Measurements from ENCODE around the gene CWC25. TPM values are rescaled to one million over a fixed set of nuclear protein-coding genes. Genes with fewer than 3 reads are reported as not detected.

The CWC25 gene
- total RNA-seq, 1 donor from 2014 or later, result 9.6 TPM

- H3K4me3 ChIP-seq (ENCODE audit: low read depth, low read length), result peak within 1 kb of the TSS; percentile 99
- DNase-seq (ENCODE audit: low read depth), result peak; percentile 98
- TF ChIP-seq, protein P1, sequence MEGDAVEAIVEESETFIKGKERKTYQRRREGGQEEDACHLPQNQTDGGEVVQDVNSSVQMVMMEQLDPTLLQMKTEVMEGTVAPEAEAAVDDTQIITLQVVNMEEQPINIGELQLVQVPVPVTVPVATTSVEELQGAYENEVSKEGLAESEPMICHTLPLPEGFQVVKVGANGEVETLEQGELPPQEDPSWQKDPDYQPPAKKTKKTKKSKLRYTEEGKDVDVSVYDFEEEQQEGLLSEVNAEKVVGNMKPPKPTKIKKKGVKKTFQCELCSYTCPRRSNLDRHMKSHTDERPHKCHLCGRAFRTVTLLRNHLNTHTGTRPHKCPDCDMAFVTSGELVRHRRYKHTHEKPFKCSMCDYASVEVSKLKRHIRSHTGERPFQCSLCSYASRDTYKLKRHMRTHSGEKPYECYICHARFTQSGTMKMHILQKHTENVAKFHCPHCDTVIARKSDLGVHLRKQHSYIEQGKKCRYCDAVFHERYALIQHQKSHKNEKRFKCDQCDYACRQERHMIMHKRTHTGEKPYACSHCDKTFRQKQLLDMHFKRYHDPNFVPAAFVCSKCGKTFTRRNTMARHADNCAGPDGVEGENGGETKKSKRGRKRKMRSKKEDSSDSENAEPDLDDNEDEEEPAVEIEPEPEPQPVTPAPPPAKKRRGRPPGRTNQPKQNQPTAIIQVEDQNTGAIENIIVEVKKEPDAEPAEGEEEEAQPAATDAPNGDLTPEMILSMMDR (conservative IDR thresholded peaks at IDR 0.05; ENCODE audit: low read depth, low read length), result no peak
Measured at GRCh38 chr17:38752308-38753070, 72.6 kb downstream of the CWC25 start, which contains the start of gene PSMB3. Gene PSMB3 (plus strand): TSS chr17:38752741. CDS start chr17:38752827, 86 bp downstream.

- H3K4me3 ChIP-seq (ENCODE audit: low read depth, low read length), result peak overlapping the region; percentile 99
- TF ChIP-seq, protein P1 (conservative IDR thresholded peaks at IDR 0.05; ENCODE audit: low read depth, low read length), result no peak
- DNase-seq (ENCODE audit: low read depth), result peak; percentile 33
Measured at GRCh38 chr17:38751808-38752307, 73.3 kb downstream of the CWC25 start.

DNA sequence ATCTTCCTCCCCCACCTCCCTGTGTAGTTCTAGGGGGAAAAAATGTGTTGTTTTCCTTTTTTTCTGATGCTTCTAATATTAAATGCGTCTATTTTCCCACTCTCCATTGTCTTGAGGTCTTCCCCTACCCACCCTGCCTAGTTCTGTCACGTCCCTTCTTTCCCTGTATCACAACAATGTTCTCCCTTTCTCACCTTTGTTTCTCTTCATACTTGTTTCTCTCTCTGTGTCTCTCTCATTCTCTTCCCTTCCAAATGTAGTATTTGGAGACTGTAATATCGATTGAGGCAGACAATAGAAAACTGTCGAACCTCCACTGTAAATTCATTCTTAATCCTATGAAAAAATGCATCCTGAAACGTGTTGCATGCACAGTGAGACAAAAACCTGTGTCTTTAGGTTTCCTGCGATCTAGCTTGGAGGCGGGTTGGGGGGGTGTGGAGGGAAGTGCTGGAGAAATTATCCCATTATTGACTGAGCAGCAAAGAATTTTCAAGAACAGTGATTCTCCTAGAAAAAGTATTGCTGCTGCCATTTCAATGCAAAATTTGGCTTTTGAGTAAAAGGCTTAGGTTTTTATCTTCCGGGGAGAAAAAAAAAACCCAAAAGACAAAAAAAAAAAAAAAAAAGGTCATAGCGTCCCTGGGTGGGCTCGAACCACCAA is 73.8 kb downstream of the CWC25 start:
- no peak for DNase-seq (ENCODE audit: low read depth)

More for the DNA sequence above, 73.8 kb downstream of the CWC25 start:
- TF ChIP-seq, protein P1 (conservative IDR thresholded peaks at IDR 0.05; ENCODE audit: low read depth, low read length), result no peak
- peak overlapping the region; percentile 99 for H3K4me3 ChIP-seq (ENCODE audit: low read depth, low read length)

Other genes starting within 250 kb of the CWC25 start
- gene SRCIN1, start 219.4 kb downstream of the CWC25 start, total RNA-seq, result 0.07 and 2.1 TPM in 2 replicates
- gene EPOP, start 150.4 kb downstream of the CWC25 start, total RNA-seq, result 2.4 and 4.1 TPM in 2 replicates
- gene MLLT6, start 120.0 kb downstream of the CWC25 start, total RNA-seq, result 25.0 and 34.2 TPM in 2 replicates
- 9.4 and 19.3 TPM in 2 replicates for gene CISD3, start 95.0 kb downstream of the CWC25 start, total RNA-seq
- 6.1 and 7.6 TPM in 2 replicates for gene PCGF2, start 77.0 kb downstream of the CWC25 start, total RNA-seq
- 311 and 436 TPM in 2 replicates for gene PSMB3, start 72.6 kb downstream of the CWC25 start, total RNA-seq
- 20.9 and 39.0 TPM in 2 replicates for gene PIP4K2B, start 25.8 kb downstream of the CWC25 start, total RNA-seq
- gene RPL23, start 28.4 kb upstream of the CWC25 start, total RNA-seq, result 1,471 and 1,718 TPM in 2 replicates
- 261 and 308 TPM in 2 replicates for gene LASP1, start 44.7 kb upstream of the CWC25 start, total RNA-seq
- gene FBXO47, start 142.1 kb upstream of the CWC25 start, total RNA-seq, result not detected in 2 replicates

Data from epithelial cell of proximal tubule (primary cell).